DND-41 (cell line): Measurements from ENCODE around the gene ANKRD53.

ENCODE experiments used
- EZH2 ChIP-seq: IDR thresholded peaks from 3 replicates; pipeline ENCODE4 v1.6.1; 2012; ENCODE audit warnings: borderline replicate concordance, low read depth, mild to moderate bottlenecking, moderate library complexity, low read length, inconsistent platforms; ENCODE audit not compliant: severe bottlenecking
- TF ChIP-seq, protein P1 (sequence below): IDR thresholded peaks from 2 replicates; pipeline ENCODE4 v1.5.1; 2012; ENCODE audit warnings: borderline replicate concordance, low read length, moderate library complexity, mild to moderate bottlenecking; ENCODE audit not compliant: poor library complexity, severe bottlenecking; ENCODE audit errors: extremely low read depth

- TF ChIP-seq, protein P1, sequence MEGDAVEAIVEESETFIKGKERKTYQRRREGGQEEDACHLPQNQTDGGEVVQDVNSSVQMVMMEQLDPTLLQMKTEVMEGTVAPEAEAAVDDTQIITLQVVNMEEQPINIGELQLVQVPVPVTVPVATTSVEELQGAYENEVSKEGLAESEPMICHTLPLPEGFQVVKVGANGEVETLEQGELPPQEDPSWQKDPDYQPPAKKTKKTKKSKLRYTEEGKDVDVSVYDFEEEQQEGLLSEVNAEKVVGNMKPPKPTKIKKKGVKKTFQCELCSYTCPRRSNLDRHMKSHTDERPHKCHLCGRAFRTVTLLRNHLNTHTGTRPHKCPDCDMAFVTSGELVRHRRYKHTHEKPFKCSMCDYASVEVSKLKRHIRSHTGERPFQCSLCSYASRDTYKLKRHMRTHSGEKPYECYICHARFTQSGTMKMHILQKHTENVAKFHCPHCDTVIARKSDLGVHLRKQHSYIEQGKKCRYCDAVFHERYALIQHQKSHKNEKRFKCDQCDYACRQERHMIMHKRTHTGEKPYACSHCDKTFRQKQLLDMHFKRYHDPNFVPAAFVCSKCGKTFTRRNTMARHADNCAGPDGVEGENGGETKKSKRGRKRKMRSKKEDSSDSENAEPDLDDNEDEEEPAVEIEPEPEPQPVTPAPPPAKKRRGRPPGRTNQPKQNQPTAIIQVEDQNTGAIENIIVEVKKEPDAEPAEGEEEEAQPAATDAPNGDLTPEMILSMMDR, result peak; percentile 91
- no peak for TF ChIP-seq EZH2
Observed at GRCh38 chr2:70948337-70949003, 30.0 kb upstream of the ANKRD53 start.
